ENCODE results near the gene HOXD8. TPM values are rescaled to one million over a fixed set of nuclear protein-coding genes. Genes with fewer than 3 reads are reported as not detected.

Gene HOXD8
- total RNA-seq, 2 experiments from 2014 or later, result not detected

GRCh38 chr2:176128172-176128981 lies 1.1 kb upstream of the HOXD8 start:
- H3K9me3 Mint-ChIP-seq (ENCODE audit: low read depth), result no peaks in the 10 kb centered on the region
- H3K4me1 Mint-ChIP-seq, result peaks cover 10% of the 10 kb centered on the region
- DNase-seq, result no peak
- ATAC-seq, result no peak
- peak overlapping the region; percentile 66 for H3K27ac Mint-ChIP-seq
- H3K36me3 Mint-ChIP-seq, result peaks cover 4% of the 10 kb centered on the region
- H3K4me3 Mint-ChIP-seq, result peak overlapping the region; percentile 39
- CTCF ChIA-PET, result interaction anchor here (0.9 to 3.5 kb wide), 12 partner anchors 8 to 1020 kb away, joined by 3 to 32 read pairs (median 7); no protein-coding TSS in a partner anchor
- H3K27me3 Mint-ChIP-seq, result peaks cover 89% of the 10 kb centered on the region

DNA sequence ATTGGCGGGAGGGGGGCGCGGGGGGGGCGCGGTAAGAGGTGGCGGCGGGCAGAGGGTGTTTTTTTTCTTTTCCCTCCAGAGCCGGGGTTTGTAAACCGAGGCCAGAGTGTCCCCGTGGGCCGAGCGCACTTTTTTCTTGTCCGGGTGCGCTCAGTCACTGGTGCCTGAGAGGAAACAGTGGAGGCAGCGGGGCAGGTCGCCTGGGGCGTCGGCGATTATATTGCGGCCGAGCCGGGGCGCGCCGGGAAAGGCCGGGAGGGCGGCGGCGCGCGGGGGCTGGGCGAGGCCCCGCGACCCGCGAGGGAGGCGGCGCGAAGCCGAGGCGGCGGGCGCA lies 275 bp downstream of the HOXD8 start:
- Mint-ChIP-seq H3K36me3 (peaks cover 4% of the 10 kb centered on the region), H3K27me3 (peaks cover 89% of the 10 kb centered on the region), H3K4me1 (peaks cover 10% of the 10 kb centered on the region), H3K9me3 (ENCODE audit: low read depth) (no peaks in the 10 kb centered on the region), H3K4me3 (no peak overlapping the region), H3K27ac (no peak overlapping the region)
- ATAC-seq (no peak), DNase-seq (no peak)
- CTCF ChIA-PET, result interaction anchor here (1.0 to 1.4 kb wide), 2 partner anchors 9 to 507 kb away, joined by 3 read pairs; no protein-coding TSS in a partner anchor

GRCh38 chr2:176130147-176130956 lies 847 bp downstream of the HOXD8 start:
- Mint-ChIP-seq H3K27me3 (peaks cover 89% of the 10 kb centered on the region), H3K9me3 (ENCODE audit: low read depth) (no peaks in the 10 kb centered on the region), H3K4me3 (no peak overlapping the region), H3K36me3 (peaks cover 4% of the 10 kb centered on the region), H3K4me1 (peaks cover 10% of the 10 kb centered on the region), H3K27ac (peak overlapping the region; percentile 74)
- DNase-seq (no peak), ATAC-seq (no peak)
- CTCF ChIA-PET, result interaction anchor here (0.9 to 2.6 kb wide), 6 partner anchors 10 to 684 kb away, joined by 3 to 12 read pairs (median 3); no protein-coding TSS in a partner anchor

GRCh38 chr2:176130957-176131847 lies 1.7 kb downstream of the HOXD8 start:
- peaks cover 15% of the 10 kb centered on the region for H3K4me1 Mint-ChIP-seq
- CTCF ChIA-PET, result interaction anchor here (0.8 to 2.8 kb wide), 14 partner anchors 9 to 1017 kb away, joined by 3 to 12 read pairs (median 4); no protein-coding TSS in a partner anchor

GRCh38 chr2:176131848-176132158 lies 2.3 kb downstream of the HOXD8 start:
- no peak overlapping the region for H3K27ac Mint-ChIP-seq
- peaks cover 4% of the 10 kb centered on the region for H3K36me3 Mint-ChIP-seq
- CTCF ChIA-PET, result interaction anchor here (0.6 to 2.8 kb wide), 10 partner anchors 9 to 1017 kb away, joined by 3 to 12 read pairs (median 6); no protein-coding TSS in a partner anchor
- DNase-seq, result no peak
- no peak overlapping the region for H3K4me3 Mint-ChIP-seq
- ATAC-seq, result no peak
- H3K27me3 Mint-ChIP-seq, result peaks cover 87% of the 10 kb centered on the region
- no peaks in the 10 kb centered on the region for H3K9me3 Mint-ChIP-seq (ENCODE audit: low read depth)
- H3K4me1 Mint-ChIP-seq, result peaks cover 15% of the 10 kb centered on the region

More at GRCh38 chr2:176130957-176131847, 1.7 kb downstream of the HOXD8 start:
- peaks cover 4% of the 10 kb centered on the region for H3K36me3 Mint-ChIP-seq
- peak overlapping the region; percentile 74 for H3K27ac Mint-ChIP-seq
- ATAC-seq (no peak), DNase-seq (no peak)
- peaks cover 89% of the 10 kb centered on the region for H3K27me3 Mint-ChIP-seq
- no peaks in the 10 kb centered on the region for H3K9me3 Mint-ChIP-seq (ENCODE audit: low read depth)
- no peak overlapping the region for H3K4me3 Mint-ChIP-seq

DNA sequence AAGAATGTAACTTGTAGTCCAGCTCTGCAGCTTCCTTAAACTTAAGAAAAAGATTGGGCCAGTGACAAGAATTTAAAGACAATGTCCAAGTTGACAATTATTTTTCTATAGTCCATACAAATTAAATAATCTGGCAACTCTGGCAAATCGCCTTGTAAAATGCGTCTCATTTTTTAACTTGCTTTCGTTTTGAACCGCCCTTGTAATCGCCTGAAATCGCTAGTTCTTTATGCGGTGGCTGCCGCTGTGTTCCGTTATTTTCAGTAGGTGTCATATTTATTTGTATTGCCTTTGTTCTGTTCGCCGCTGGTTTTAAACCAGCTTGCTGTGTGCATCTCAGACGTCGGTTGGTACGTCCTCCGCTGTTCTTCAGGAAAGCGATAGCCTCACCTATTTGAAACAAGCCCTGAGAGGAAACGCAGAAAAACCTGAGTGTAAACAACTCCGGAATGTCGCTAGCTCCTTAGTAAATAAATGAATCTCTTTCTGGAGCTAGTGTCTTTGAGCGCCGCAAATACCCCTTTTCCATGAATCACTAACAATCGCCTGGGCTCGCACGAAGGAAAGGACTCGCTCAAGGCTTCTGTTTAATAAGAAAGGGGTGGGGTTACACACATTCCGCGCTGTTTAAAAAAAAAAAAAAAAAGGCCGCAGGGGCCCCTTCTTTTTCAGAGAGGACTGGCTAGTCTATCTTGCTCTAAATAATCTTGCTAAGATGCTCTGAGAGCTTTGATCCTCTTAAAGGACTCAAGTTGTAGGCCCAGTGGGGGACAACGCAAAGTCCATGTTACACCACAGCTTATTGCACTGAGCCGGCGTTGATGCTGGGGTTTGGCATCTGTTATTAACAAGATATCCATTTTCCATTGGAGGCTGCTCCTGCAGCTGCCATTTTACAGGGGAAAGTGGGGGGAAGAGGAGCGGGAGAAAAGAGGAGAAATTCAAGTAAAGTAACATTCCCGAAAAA lies 3.0 kb downstream of the HOXD8 start:
- no peak for ATAC-seq
- CTCF ChIA-PET, result interaction anchor here (0.6 to 2.8 kb wide), 12 partner anchors 8 to 1016 kb away, joined by 3 to 12 read pairs (median 6); no protein-coding TSS in a partner anchor
- Mint-ChIP-seq H3K27me3 (peaks cover 88% of the 10 kb centered on the region), H3K9me3 (ENCODE audit: low read depth) (no peaks in the 10 kb centered on the region), H3K4me3 (peak overlapping the region; percentile 61), H3K27ac (no peak overlapping the region), H3K36me3 (peaks cover 4% of the 10 kb centered on the region), H3K4me1 (peaks cover 15% of the 10 kb centered on the region)
- DNase-seq, result no peak

GRCh38 chr2:176133389-176133788 lies 3.9 kb downstream of the HOXD8 start:
- Mint-ChIP-seq H3K9me3 (ENCODE audit: low read depth) (no peaks in the 10 kb centered on the region), H3K36me3 (peaks cover 2% of the 10 kb centered on the region), H3K27ac (no peak overlapping the region), H3K27me3 (peaks cover 88% of the 10 kb centered on the region), H3K4me1 (peaks cover 15% of the 10 kb centered on the region), H3K4me3 (no peak overlapping the region)
- no peak for ATAC-seq
- CTCF ChIA-PET, result interaction anchor here (0.9 to 2.8 kb wide), 5 partner anchors 10 to 322 kb away, joined by 3 to 10 read pairs (median 7); no protein-coding TSS in a partner anchor
- DNase-seq, result no peak

DNA sequence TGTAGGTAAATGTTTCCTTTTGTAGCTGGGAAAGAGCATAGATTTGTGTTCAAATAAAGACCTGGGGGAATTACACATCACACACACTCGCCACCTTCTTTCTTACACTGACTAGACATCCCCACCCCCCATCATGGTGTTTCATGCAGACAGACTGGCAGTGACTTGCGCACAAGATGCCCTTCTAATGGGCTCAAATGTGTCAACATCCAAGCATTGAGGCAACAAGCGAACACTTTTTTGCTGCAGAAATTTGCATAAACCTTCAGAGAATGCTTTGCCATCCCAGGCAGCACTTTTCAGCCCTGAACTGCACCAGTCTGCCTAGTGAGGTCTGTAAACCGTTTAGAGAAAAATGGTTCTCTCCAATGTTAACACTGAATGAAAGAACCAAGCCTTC lies 4.5 kb downstream of the HOXD8 start:
- Mint-ChIP-seq H3K4me1 (peaks cover 16% of the 10 kb centered on the region), H3K27me3 (peaks cover 88% of the 10 kb centered on the region), H3K4me3 (no peak overlapping the region), H3K27ac (no peak overlapping the region), H3K36me3 (no peaks in the 10 kb centered on the region), H3K9me3 (ENCODE audit: low read depth) (no peaks in the 10 kb centered on the region)
- DNase-seq, result no peak
- CTCF ChIA-PET, result interaction anchor here (0.9 to 2.8 kb wide), 4 partner anchors 10 to 503 kb away, joined by 3 to 7 read pairs (median 6); no protein-coding TSS in a partner anchor
- ATAC-seq, result no peak

GRCh38 chr2:176135035-176135440 lies 5.5 kb downstream of the HOXD8 start:
- Mint-ChIP-seq H3K4me3 (no peak overlapping the region), H3K4me1 (peaks cover 23% of the 10 kb centered on the region), H3K27me3 (peaks cover 90% of the 10 kb centered on the region), H3K36me3 (peaks cover 2% of the 10 kb centered on the region), H3K9me3 (ENCODE audit: low read depth) (no peaks in the 10 kb centered on the region), H3K27ac (no peak overlapping the region)
- ATAC-seq (no peak), DNase-seq (no peak)
- CTCF ChIA-PET, result no interaction called here

DNA sequence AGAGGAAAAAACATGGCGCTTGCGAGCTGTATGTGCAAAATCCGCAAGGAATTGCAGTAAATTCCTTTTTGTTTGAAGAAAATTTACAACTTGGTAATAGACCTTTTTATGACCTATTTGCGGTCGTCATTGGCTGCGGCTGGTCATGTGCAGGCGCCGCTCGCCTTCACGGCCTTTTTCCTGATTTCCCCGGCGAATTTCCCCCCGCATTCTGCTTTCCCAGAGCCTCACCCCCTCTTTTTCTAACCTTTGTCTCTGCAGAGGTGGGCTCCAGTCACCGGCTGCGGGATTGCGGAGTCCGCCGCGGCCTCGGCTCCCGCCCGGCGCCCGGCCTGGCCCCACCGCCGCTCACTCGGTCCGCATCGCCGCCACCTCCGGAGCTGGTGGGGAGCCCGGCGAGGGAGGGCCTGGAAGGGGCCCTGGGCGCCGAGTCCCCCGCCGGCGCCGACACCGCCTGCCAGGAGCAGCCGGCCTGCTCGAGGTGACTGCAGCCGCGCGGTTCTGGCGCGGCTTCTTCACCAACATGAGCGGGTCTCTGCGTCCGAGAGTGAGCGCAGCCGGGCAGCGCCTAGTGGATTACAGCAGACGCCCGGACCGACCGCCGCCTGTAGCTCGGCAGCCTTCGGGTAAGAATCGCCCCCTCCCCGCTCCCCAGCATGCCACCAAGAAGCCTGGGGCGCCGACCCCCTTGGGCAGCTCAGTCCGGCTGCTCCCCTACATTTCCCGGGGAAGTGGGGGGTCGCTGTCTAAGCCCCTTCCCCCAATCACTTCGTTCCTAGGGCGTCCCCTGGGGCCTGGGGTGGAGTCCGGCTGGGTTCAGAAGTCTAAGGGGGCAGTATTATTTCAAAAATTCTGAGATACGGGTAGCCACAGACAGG lies 7.1 kb downstream of the HOXD8 start:
- peaks cover 20% of the 10 kb centered on the region for H3K4me1 Mint-ChIP-seq
- no peak overlapping the region for H3K4me3 Mint-ChIP-seq
- H3K9me3 Mint-ChIP-seq (ENCODE audit: low read depth), result no peaks in the 10 kb centered on the region
- peaks cover 2% of the 10 kb centered on the region for H3K36me3 Mint-ChIP-seq
- peaks cover 89% of the 10 kb centered on the region for H3K27me3 Mint-ChIP-seq
- CTCF ChIA-PET, result interaction anchor here (0.8 to 1.0 kb wide), 2 partner anchors 9 to 318 kb away, joined by 3 read pairs; no protein-coding TSS in a partner anchor
- ATAC-seq (no peak), DNase-seq (no peak)
- no peak overlapping the region for H3K27ac Mint-ChIP-seq

GRCh38 chr2:176137252-176137580 lies 7.7 kb downstream of the HOXD8 start:
- CTCF ChIA-PET, result no interaction called here
- ATAC-seq (no peak), DNase-seq (no peak)
- H3K4me3 Mint-ChIP-seq, result no peak overlapping the region
- peaks cover 17% of the 10 kb centered on the region for H3K4me1 Mint-ChIP-seq
- no peaks in the 10 kb centered on the region for H3K9me3 Mint-ChIP-seq (ENCODE audit: low read depth)
- peaks cover 2% of the 10 kb centered on the region for H3K36me3 Mint-ChIP-seq
- H3K27me3 Mint-ChIP-seq, result peaks cover 91% of the 10 kb centered on the region
- H3K27ac Mint-ChIP-seq, result no peak overlapping the region
